H1 (cell line): Measurements from ENCODE around the gene CRYGN. TPM values are rescaled to one million over a fixed set of nuclear protein-coding genes. Genes with fewer than 3 reads are reported as not detected.

Experiments used
- ATF2 ChIP-seq: IDR thresholded peaks from 2 replicates; pipeline ENCODE4 v1.6.1; 2012; ENCODE audit warnings: low read length, inconsistent platforms
- CEBPB ChIP-seq: IDR thresholded peaks from 2 replicates; pipeline ENCODE4 v1.6.1; 2012; ENCODE audit warnings: low read depth, low read length
- CHD1 ChIP-seq: IDR thresholded peaks from 2 replicates; pipeline ENCODE4 v1.6.1; 2012; ENCODE audit warnings: low read depth, low read length, improper control_type of control experiment
- EZH2 ChIP-seq: fragments of 200-600 bp; sonication (generic); IDR thresholded peaks from 2 replicates; pipeline ENCODE4 v1.7.1; 2012; ENCODE audit warnings: low read depth, mild to moderate bottlenecking, moderate library complexity, low read length, inconsistent platforms; ENCODE audit not compliant: severe bottlenecking
- JUN ChIP-seq: IDR thresholded peaks from 2 replicates; pipeline ENCODE4 v1.6.1; 2011; ENCODE audit warnings: low read depth, mild to moderate bottlenecking, improper control_type of control experiment, low read length
- POLR2A ChIP-seq, 2 experiments: IDR thresholded peaks; 1 replicate in 1 of 2; 2 replicates in 1 of 2; pipeline ENCODE4 v1.6.1; 2011; ENCODE audit warnings: low read depth in 2 of 2, low read length in 2 of 2, mild to moderate bottlenecking in 2 of 2; ENCODE audit errors: control extremely low read depth in 1 of 2
- RXRA ChIP-seq: IDR thresholded peaks from 2 replicates; pipeline ENCODE4 v1.6.1; 2011; ENCODE audit warnings: low read depth, mild to moderate bottlenecking, low read length, moderate library complexity; ENCODE audit not compliant: insufficient read depth
- YY1 ChIP-seq: IDR thresholded peaks from 2 replicates; pipeline ENCODE4 v1.6.1; 2011; ENCODE audit warnings: low read depth, mild to moderate bottlenecking, low read length
- polyA plus RNA-seq, 7 experiments: library from polyadenylated mRNA; depleted of rRNA in 3 of 7; stranded (reverse) in 5 of 7; unstranded in 2 of 7; fragments of >200 nt in 5 of 7; fragments of 200-250 nt in 2 of 7; gene quantifications; 1 replicate in 5 of 7; 2 replicates in 1 of 7; 4 replicates in 1 of 7; pipeline versions ENCODE4 v1.2.1 to v1.2.3, GENCODE V29; 2011 to 2013; ENCODE audit warnings: missing spikeins in 2 of 7, mixed read lengths in 2 of 7
- total RNA-seq: library from RNA; stranded (reverse); fragmentation: NEBNext Ultra II Directional; extraction: Animal tissue kit (Norgen Biotek cat#: 25700); gene quantifications from 2 replicates; pipeline ENCODE4 v1.2.1, GENCODE V29; 2021

The CRYGN gene
- total and polyA plus RNA-seq, 2 of the 8 experiments (the other 6 are each of a cell fraction or from before 2014, with no cell fraction given) = 0.98 to 1.6 TPM

DNA sequence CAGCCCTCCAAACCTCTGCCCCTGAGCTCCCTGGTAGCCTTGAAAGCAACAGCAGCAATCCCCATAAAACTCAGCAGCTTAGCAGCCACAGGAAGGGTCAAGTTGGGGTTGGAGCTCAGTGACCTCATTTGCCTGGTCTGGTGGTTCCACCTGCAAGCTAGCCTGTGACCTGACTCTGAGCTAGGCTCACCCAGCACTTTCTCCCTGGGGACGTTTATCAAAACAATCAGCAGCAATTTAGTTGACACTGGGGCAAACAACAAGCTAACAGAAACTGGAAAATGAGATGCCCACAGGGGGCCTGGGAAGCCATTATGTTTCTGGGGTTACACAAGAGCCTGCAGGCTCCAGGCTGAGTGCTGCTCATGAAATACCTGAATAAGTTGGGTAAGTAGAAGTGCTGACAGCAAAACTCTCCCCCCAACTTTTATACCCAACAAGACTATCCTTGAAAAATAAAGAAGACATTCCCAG lies 22.4 kb upstream of the CRYGN start (continued):
- TF ChIP-seq EZH2 = no peak
- TF ChIP-seq CHD1 = no peak
- no peak for TF ChIP-seq ATF2
- TF ChIP-seq POLR2A (IDR thresholded peaks at IDR 0.05; ENCODE audit: control extremely low read depth in 1 of 2, low read depth in 2 of 2, low read length in 2 of 2) = no peak; a peak in 1 of 3 replicates
- peak; percentile 80 for TF ChIP-seq CEBPB
- 0 out of 2 replicates have a peak, but pooled peaks have one; percentile 64 for TF ChIP-seq RXRA
- no peak for TF ChIP-seq JUN
- peak; percentile 76; the same call in 1 of the 2 replicates for TF ChIP-seq YY1
